Limb (tissue), 2 donors: ENCODE results near the gene GPBP1L1.
"Not testable (repeated sequence)": the region's sequence is repeated elsewhere in the genome, so short reads cannot be mapped to it uniquely, and the experiment has no call there.

Source experiments
- DNase-seq, 2 donors: peaks; one replicate each; pipeline ENCODE4 v3.0.0-alpha.2; 2016; ENCODE audit errors: extremely low spot score in 2 of 2

The GPBP1L1 gene

DNA sequence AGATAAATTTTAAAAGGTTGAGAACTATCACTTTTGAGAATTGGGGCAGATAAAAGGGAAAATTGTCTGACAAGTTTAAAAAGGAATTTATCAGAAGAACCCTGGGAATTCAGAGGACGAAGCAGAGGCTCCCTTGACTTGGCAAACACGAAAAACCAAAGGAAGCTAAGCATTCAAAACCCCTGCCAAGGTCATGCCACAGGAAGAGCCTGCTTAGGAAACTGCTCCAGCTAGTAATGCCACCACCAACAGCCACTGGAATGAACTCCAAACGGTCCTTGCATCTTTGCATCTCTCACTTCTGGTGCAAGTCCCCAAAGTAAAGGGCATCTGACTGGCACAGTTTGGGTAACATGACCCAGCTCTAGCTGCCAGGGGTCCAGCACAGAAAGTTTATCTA is 7.2 kb downstream of the GPBP1L1 start:
- no peak for DNase-seq

DNA sequence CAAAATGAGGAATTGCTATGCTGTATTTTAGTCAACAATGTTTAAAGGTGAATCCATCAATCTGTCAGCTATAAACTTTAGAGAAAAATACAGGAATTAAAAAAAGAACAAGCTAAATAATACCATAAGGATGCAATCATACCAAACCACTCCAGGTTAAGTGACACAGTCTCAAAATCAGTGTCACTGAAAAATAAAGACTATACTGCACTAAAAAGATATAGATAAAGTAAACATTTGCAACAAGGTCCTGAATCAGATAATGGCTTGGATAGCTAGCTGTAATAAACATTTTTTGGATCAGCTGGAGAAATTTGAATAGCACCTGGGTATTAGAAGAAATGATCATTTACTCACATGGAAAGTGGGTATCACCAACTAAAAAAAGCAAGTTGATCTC is 7.8 kb downstream of the GPBP1L1 start:
- DNase-seq: no peak

DNA sequence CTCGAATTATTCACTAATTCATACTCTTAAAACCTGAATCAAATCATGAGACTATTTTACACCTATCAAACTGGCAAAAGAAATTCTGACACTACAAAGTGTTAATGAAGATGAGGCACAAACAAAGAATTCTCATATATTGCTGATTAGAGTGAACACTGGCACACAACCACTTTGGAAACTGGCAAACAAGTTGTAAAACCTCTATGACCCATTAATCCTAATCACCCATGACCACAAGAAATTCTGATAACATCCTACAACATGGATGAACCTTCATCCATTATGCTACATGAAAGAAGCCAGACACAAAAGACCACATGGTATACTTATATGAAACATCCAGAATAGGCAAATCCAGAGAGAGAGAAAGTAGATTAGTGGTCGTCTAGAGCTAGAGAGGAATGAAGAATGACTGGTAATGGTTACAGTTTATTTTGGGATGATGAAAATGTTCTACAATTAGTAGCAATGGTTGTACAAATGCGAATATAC is 8.5 kb downstream of the GPBP1L1 start:
- no peak for DNase-seq

DNA sequence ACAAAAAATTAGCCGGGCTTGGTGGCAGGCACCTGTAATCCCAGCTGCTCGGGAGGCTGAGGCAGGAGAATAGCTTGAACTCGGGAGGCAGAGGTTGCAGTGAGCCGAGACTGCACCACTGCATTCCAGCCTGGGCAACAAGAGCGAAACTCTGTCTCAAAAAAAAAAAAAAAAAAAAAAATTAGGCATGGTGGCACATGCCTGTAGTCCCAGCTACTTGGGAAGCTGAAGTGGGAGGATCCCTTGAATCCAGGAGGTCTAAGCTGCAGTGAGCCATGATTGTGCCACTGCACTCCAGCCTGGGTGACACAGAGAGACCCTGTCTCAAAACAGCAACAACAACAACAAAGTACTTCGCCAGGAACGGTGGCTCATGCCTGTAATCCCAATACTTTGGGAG is 9.8 kb downstream of the GPBP1L1 start:
- DNase-seq: not testable (repeated sequence)

DNA sequence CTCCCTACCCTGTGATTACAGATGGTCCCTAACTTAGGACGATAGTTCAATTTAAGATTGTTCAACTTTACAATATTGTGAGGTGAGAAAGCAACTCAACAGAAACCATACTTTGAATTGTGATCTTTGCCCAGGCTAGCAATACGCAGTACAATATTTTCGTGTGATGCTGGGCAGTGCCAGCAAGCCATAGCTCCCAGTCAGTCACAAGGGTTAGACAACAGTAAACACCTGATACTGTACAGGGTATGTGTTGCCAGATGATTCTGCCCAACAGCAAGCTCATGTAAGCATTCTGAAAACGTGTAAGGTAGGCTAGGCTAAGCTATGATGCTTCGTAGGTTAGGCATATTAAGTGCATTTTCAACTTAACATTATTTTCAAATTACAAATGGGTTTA is 11.9 kb downstream of the GPBP1L1 start:
- DNase-seq: no peak

DNA sequence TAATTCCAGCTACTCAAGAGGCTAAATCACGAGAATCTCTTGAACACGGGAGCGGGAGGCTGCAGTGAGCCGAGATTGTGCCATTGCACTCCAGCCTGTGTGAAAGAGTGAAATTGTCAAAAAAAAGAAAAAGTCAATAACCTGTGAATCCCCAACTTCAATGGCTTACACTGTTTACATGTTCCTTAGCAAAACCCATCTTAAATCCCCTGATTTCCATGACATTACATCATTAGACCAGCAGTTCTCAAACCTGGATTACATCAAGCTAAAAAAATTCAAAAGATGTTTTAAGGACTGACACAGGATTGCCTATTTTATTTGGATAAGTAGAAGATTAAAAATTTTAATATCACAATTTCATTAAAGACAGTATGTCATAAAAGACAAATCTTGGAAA is 12.4 kb downstream of the GPBP1L1 start:
- no peak for DNase-seq

DNA sequence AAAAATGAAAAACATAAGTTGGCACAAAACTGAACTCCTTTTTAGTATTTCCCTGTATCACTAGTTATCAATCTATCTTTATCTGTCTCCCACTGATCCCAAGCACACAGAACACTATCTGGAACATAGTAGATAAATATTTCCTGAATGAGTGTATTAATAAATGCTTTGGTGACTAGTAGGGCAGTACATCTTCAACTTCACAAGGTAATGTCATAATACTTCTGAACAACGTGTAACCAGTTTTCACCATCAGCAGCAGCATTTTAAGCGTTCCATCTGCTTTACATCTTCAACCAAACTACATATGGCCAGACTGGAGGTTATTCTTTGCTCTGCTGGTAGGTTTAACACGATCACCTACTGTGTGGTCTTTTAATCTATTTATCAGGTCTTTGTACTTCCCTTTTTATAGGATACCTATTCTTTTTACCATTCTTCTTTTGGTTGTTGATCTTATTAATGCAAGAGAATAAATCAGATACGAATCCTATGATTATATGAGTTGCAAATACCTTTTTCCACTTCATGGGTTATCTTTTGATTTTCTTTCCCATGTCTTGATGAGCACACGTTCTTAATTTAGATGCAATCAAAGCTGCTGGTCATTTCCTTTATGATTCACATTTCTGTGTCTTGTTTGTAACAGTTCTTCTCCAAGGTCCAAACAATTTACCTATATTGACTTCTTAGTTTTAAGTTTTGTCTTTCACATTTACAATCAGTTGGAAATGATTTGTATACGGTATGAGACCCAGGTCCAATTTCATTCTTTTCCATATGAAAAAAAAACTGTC is 16.3 kb downstream of the GPBP1L1 start:
- no peak for DNase-seq

DNA sequence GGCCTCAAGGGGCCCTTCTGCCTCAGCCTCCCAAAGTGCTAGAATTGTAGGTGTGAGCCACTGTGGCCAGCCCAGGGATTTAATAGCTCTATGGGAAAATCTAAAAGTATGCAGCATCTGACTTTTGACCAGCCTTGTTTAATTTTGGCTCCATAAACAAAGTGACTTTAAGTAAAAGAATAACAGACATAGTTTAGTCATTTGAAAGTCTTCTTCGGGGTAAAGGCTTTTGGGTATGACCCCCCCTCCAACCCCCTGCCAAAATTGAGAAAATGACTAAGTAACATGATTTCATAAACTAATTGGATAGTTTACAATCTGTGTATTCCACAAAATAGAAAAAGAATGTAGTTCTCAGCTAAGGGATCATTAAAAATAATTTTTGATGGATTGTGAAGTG is 17.0 kb downstream of the GPBP1L1 start:
- DNase-seq: no peak

DNA sequence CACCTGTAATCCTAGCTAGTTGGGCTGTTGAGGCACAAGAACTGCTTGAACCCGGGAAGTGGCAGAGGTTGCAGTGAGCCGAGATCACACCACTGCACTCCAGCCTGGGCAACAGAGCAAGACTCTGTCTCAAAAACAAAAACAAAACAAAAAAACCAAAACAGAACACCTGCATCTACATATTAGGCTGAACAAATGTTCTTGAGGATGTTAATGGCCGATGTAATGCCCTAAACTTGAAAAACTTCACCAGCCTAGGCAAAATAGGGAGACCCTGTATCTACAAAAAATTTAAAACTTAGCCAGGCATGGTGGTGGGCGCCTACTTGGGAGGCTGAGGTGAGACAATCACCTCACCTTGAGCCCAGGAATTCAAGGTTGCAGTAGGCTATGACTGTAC is 17.8 kb downstream of the GPBP1L1 start:
- DNase-seq: no peak

DNA sequence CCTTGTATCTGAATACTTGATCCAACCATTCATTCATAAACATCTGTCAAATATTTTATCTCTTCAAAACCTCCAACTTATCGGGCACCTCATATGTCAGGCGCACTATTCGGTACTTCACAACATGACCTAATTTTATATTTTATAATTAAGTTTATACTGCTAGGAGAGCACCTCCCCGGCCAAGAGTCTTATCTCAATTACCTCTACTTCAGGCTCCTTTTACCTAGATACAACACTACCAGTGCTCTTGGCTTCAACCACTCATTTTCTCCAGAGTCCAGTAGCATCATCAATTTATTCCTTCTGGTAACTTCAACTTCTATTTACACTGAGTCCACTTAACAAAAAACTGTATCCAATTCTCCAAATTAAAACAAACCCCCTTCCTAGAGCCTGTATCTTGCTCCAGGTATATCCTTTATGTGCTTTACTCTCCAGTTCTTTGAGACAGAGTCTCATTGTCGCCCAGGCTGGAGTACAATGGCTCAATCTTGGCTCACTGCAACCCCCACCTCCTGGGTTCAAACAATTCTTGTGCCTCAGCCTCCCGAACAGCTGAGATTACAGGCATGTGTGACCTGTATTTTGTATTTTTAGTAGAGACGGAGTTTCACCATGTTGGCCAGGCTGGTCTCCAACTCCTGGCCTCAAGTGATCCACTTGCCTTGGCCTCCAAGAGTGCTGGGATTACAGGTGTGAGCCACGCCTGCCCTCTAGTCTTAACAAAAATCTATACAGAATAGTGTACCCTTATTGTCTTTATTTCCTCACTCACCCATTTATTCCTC is 18.8 kb downstream of the GPBP1L1 start:
- no peak for DNase-seq

DNA sequence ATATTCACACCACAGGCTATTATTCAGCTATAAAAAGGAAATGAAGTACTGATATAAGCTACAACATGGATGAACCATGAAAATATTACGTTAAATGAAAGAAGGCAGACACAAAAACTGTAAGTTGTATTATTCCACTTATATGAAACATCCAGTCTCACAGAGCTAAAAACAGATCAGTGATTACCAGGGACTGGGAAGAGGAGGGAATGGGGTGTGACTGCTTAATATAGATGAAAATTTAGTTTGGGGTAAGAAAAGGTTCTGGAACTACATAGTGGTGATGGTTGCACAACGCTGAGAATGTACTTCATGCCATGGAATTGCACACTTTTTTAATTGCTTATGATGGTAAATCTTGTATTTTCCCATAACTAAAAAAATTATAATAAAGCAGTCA is 19.5 kb downstream of the GPBP1L1 start:
- DNase-seq: no peak

DNA sequence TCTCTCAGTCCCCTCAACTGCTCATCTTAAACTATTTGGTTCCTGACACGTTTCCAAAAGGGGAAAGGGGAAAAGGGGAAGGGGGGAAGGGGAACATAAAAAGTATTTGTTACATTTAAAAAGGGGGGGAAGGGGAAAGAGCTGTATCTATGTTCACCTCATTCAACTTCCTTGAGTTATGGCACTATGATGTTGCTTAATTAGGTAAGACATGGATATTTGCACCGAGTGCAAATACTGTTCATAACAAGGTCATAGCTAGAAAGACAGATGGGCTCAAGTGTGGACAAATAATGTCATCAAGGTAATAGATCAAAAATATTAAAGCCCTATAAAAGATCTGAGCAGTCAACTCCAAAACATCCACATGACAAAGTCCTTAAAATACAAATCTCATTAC is 26.0 kb downstream of the GPBP1L1 start:
- DNase-seq: no peak

DNA sequence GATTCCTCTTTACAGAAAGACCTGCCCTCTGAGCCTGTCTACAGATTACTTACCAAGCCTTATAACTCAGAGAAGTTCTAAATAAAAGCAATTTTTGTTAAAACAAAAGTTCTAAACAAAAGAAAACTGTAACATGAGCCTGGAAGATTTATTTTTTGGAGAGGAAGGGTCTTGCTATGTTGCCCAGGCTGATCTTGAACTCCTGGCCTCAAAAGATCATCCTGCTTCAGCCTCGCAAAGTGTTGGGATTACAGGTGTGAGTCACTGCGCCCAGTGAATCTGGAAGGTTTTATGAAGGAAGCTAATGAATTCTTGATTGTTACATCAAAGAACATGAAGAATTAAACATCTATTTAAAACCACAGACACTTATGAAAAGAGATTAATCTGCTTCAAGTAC is 27.1 kb downstream of the GPBP1L1 start:
- no peak for DNase-seq

DNA sequence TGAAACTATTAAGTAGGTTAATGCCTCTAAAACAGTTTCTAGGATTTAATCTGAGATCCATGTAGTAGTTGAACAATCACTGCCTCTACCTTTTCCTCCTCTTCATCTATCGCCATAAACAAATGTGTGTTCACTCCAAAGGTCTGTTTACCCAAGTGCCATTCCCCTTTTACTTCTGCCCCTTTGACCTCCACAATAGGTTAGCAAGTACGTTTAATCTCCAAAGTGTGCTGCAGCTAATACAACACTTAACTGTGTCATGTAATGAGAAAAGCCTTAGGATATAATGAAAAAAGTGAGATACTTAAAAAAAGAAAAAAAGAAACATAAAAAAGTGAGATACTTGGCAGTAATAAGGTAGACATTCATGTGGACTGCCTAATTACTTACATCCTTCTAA is 28.2 kb downstream of the GPBP1L1 start:
- no peak for DNase-seq

DNA sequence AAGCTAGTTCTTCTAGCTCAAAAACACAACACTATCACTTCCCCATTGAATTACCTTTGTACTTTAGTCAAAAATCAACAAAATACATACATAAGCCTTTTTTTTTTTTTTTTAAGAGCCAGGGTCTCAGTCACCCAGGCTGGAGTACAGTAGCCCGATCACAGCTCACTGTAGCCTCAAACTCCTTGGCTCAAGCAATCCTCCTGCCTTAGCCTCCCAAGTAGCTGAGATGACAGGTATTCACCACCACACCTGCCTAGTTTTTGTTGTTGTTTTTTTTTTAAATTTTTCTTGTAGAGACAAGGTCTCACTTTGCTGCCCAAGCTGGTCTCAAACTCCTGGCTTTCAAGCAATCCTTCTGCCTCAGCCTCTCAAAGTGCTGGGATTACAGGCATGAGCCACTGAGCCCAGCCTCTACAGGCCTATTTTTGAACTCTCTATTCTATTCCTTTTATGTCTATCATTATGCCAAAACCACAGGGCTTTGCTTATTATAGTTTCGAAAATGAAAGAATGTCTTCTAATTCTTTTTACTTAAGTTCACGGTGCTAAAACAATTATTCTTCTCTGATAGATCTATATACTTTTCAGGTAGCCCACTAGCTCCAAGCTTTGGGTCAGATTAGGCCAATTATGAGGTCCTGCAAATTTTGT is 29.6 kb downstream of the GPBP1L1 start:
- no peak for DNase-seq

DNA sequence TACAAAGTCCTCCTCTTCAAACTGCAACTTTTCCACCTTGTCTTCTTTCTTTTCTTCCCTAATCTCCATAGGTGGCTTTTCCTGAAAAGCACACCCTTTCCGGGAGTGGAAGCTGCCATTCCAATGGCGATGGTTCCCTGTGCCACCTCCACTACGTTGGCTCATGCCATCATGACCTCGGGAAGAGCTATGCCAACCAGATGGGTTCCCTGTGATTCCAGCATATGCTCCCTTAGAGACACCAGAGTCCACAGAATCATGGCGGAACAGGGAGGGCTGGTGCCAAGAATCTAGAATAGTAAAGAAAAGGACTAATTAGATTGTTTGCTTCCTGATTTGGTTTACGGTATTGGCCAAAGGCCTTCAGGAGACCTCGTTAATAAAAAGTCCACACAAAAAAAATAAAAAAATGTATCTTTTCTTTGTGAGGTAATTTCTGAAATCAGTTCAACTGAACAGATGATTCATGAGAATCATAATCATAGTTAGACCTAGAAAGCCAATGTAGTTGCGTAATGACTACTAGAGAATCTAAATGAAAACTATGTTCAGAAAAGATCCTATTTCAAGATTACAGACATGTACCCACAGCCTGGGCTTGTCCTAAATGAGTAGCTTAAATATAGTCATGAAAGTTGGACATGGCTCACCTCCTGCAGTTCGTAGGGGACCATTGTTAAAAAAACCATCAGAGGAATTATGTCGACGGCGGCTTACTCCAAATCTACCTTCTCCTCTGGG is 31.6 kb downstream of the GPBP1L1 start:
- DNase-seq: no peak

DNA sequence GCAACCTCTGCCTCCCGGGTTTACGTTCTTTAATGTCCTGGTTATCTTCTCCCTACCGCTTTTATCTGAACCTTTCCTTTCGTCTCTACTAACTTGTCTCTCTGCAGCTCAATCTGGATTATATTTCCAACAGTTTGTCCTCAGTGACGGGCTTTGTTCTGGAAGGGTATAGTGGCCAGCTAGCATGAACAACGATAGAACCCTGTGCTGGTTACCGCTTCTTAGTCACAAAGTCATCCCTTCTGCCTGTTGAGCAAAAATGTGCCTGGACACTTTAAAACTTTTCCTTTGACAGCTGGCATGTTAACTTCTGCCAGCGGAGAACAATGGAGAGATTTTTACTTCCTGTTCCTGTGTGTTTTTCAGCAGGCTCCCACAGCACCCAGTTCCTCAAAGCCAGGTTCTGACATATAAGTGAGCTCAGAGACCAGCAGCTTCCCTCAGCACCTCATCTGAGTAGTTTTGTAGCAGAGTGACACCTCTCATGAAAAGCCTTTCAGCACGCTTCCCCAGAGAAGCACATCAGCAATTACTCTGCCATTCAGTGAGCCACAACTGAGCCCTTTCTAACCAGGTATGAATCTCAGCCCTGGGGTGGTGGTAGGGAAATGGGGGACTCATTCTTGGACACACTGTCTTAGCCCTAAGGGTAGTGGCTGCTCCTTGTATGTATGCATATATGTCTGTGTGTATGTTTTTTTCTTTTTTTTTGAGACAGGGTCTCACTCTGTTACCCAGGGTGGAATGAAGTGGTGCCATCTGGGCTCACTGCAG is 38.9 kb downstream of the GPBP1L1 start:
- DNase-seq: no peak

DNA sequence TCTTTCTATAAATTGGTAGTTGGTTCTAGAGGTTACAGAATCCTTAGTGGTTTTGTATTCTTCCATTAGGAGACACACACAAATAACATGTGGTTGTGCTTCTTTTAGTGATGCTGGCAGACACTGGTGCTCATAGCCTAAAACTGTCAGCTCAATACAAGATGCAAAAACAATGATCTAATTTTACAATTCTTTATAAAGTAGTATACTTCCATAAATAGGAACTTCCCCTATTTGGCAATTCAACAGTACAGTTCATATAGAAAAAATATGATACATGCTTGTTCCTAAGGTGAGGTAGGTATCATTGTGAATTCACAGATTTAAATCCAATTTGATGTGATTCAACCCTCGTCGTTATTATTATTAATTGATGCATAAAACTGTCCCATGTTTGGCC is 41.7 kb downstream of the GPBP1L1 start:
- no peak for DNase-seq

DNA sequence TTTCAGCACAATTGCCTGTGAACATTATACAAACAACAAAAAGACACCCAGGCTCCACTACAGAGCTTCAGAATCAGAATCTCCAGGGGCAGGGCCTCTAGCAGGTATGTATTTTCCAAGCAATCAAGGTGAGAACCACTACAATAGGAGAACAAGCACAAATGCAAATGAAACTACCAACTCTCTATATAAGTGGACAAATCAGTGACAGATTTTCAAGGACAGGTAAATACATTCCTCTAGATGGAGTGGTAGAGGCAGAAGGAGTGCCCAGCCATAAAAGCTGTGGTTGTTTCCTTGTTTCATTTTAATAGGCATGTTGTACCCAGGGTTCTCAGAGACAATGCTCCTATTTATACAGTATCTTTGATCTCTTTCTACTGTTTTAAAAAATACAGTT is 42.4 kb downstream of the GPBP1L1 start:
- DNase-seq: no peak

DNA sequence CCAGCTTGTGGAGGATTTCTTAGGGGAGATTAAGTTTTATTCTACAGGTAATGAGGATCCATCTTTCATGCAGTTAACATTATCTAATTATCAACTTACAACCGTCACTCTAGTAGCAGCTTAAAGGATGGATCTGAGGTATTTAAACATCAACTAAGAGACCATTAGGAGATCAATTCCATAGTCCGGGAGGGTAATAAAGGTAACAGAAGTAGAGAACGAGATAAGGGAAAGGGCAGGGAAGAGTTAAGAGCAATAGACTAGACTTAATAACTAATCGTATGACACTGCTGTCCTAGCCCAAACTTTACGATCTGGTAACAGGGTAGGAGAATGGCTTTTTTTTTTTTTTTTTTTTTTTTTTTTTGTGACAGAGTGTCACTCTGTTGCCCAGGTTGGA is 43.0 kb downstream of the GPBP1L1 start:
- DNase-seq: no peak

DNA sequence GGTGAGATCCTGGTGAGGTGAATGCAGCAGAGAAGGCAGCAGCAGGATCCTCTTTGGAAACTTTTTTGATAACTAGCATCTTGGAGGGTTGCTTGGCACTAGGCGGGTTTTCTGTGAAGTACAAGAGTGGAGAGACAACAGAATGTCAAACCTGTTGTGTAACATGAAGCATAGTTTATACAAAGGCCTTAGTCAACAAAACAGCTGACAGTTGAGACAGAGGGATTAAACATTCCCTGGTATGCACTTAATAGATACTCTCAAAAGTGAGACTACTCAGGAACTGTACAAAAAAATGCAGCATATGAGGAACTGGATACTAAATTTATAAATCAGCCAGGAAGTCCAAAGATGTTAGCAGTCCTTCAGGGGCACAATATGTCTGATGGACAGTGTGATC is 46.0 kb downstream of the GPBP1L1 start:
- no peak for DNase-seq
